ENCODE measurements around the gene PHGDH.

GRCh38 chr1:119747451-119747850, 35.7 kb downstream of the PHGDH start:
- TF ChIP-seq GATA2 (IDR thresholded peaks at IDR 0.05; ENCODE audit: low read depth, low read length) = no peak
- no peak for TF ChIP-seq GATA3 (IDR thresholded peaks at IDR 0.05; ENCODE audit: low read depth, low read length)

Data from SH-SY5Y (cell line).